ENCODE measurements around the gene BPHL. TPM values are rescaled to one million over a fixed set of nuclear protein-coding genes. Genes with fewer than 3 reads are reported as not detected.

Gene BPHL
- polyA plus RNA-seq, 2 of the 4 experiments (the other 2 are of a cell fraction): 16.5 to 25.5 TPM

DNA sequence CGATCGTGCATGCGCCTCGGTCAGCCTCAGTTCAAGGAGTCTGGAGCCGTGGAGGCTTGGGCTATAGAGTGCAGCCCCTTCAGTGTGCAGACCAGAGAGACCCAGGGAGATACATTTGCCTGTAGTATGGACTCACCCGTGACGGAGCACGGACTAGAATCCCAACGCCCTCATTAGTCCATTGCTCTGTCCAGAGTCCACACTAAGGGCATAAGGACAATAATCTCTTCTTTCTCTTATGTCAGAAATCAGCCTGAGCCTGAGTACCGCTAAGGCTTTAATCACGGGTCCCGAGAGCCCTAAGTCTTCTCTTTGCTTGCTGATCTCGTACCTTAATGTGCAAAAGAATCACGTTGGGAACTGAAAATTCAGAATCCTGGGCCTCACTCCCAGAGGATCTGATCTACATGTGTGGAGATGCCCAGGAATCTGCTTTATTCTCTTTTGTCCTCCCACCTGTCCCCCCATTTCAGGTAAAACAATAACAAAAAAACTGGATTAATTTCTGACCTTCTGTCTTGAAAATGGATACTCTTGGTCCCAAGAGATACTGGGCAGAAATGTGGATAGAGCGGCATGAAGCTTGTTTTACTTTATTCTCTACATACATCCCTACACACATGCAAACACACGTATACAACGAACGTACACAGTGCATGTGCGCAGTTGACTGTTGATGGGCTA is 671 bp downstream of the BPHL start:
- H3K27ac ChIP-seq: peak overlapping the region; percentile 95 to 96
- ChIA-PET POLR2A (interaction anchor here (0.6 to 1.5 kb wide), 5 partner anchors 11 to 112 kb away, joined by 3 to 6 read pairs (median 4); partner anchors contain the start of gene TUBB2A), CTCF (interaction anchor here (0.9 to 1.2 kb wide), 3 partner anchors 38 to 132 kb away, joined by 3 to 6 read pairs (median 5); partner anchors contain the start of genes RIPK1 and TUBB2A)
- DNase-seq (ENCODE audit: low read depth in 1 of 2, low spot score in 1 of 2) (peak; percentile 16 to 33), ATAC-seq (peak; percentile 70), FAIRE-seq (no peak)
- H3K4me2 ChIP-seq: peak overlapping the region; percentile 65
- no peaks in the 10 kb centered on the region for H3K9me3 ChIP-seq
- peak overlapping the region; percentile 71 for H3K4me3 ChIP-seq
- peaks cover 9% of the 10 kb centered on the region; the same call in 2 of the 3 replicates for H3K4me1 ChIP-seq
- WGBS (ENCODE audit: missing lambda C conversion rate): 37% methylated on average over 13 of the region's 19 CpGs
- TF ChIP-seq MAFK (IDR thresholded peaks at IDR 0.05; ENCODE audit: partially characterized antibody) (no peak), ZNF302 (CRISPR knock-in tag; IDR thresholded peaks at IDR 0.05) (no peak), NPAS2 (CRISPR knock-in tag; IDR thresholded peaks at IDR 0.05; ENCODE audit: borderline replicate concordance) (no peak), RCOR1 (IDR thresholded peaks at IDR 0.05; ENCODE audit: low read depth, low read length) (no peak), RFX5 (IDR thresholded peaks at IDR 0.05) (no peak), HOXB5 (CRISPR knock-in tag; IDR thresholded peaks at IDR 0.05) (no peak), HDAC2 (IDR thresholded peaks at IDR 0.05) (no peak), CHD2 (IDR thresholded peaks at IDR 0.05; ENCODE audit: low read length, partially characterized antibody) (no peak), E2F6 (IDR thresholded peaks at IDR 0.05; ENCODE audit: borderline replicate concordance, low read depth) (no peak), ZC3H11A (IDR thresholded peaks at IDR 0.05) (no peak)

DNA sequence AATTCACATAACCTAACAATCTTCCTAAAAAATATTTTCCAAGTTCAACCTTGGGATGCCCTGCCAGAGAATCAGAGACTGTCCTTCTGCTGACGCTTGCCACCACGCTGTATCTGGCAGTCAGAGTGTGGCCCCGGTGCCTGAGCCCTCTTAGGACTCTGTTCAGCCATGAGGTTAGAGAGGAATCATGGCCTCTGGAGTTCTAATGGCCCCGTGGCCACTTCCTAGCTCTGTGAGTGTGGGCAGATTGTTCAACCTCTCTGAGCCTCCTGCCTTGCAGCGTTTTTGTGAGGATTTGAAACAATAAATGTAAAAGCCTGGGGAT is 2.2 kb downstream of the BPHL start:
- peaks cover 9% of the 10 kb centered on the region; the same call in 2 of the 3 replicates for H3K4me1 ChIP-seq
- DNase-seq (ENCODE audit: low read depth in 1 of 2, low spot score in 1 of 2) (no peak), FAIRE-seq (no peak), ATAC-seq (no peak)
- WGBS (ENCODE audit: missing lambda C conversion rate): 87% methylated on average over 5 of the region's 5 CpGs
- H3K4me2 ChIP-seq: no peak overlapping the region
- H3K27ac ChIP-seq: no peak overlapping the region
- ChIA-PET POLR2A (no interaction called here), CTCF (no interaction called here)
- H3K9me3 ChIP-seq: no peaks in the 10 kb centered on the region
- TF ChIP-seq HDAC2 (IDR thresholded peaks at IDR 0.05) (no peak), EHMT2 (IDR thresholded peaks at IDR 0.05; ENCODE audit: low read depth) (no peak), FOSL2 (IDR thresholded peaks at IDR 0.05) (no peak), FOSL2 (CRISPR knock-in tag; IDR thresholded peaks at IDR 0.05) (no peak), ZFP36 (IDR thresholded peaks at IDR 0.05; ENCODE audit: borderline replicate concordance, partially characterized antibody) (no peak), KDM5A (IDR thresholded peaks at IDR 0.05) (no peak), RAD21 (conservative IDR thresholded peaks at IDR 0.05 in 1 of 2, IDR thresholded peaks at IDR 0.05 in 1 of 2) (no peak), CBX8 (IDR thresholded peaks at IDR 0.05) (no peak), SREBF2 (IDR thresholded peaks at IDR 0.05) (no peak), HMGXB4 (CRISPR knock-in tag; IDR thresholded peaks at IDR 0.05; ENCODE audit: borderline replicate concordance) (no peak), HOXA7 (CRISPR knock-in tag; IDR thresholded peaks at IDR 0.05) (no peak), NPAS2 (CRISPR knock-in tag; IDR thresholded peaks at IDR 0.05; ENCODE audit: borderline replicate concordance) (no peak), RCOR1 (IDR thresholded peaks at IDR 0.05; ENCODE audit: low read depth, low read length) (no peak), BCL3 (IDR thresholded peaks at IDR 0.05) (no peak)
- TF ChIP-seq, protein P1, sequence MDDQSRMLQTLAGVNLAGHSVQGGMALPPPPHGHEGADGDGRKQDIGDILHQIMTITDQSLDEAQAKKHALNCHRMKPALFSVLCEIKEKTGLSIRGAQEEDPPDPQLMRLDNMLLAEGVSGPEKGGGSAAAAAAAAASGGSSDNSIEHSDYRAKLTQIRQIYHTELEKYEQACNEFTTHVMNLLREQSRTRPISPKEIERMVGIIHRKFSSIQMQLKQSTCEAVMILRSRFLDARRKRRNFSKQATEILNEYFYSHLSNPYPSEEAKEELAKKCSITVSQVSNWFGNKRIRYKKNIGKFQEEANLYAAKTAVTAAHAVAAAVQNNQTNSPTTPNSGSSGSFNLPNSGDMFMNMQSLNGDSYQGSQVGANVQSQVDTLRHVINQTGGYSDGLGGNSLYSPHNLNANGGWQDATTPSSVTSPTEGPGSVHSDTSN (IDR thresholded peaks at IDR 0.05): no peak
- TF ChIP-seq, protein P2, sequence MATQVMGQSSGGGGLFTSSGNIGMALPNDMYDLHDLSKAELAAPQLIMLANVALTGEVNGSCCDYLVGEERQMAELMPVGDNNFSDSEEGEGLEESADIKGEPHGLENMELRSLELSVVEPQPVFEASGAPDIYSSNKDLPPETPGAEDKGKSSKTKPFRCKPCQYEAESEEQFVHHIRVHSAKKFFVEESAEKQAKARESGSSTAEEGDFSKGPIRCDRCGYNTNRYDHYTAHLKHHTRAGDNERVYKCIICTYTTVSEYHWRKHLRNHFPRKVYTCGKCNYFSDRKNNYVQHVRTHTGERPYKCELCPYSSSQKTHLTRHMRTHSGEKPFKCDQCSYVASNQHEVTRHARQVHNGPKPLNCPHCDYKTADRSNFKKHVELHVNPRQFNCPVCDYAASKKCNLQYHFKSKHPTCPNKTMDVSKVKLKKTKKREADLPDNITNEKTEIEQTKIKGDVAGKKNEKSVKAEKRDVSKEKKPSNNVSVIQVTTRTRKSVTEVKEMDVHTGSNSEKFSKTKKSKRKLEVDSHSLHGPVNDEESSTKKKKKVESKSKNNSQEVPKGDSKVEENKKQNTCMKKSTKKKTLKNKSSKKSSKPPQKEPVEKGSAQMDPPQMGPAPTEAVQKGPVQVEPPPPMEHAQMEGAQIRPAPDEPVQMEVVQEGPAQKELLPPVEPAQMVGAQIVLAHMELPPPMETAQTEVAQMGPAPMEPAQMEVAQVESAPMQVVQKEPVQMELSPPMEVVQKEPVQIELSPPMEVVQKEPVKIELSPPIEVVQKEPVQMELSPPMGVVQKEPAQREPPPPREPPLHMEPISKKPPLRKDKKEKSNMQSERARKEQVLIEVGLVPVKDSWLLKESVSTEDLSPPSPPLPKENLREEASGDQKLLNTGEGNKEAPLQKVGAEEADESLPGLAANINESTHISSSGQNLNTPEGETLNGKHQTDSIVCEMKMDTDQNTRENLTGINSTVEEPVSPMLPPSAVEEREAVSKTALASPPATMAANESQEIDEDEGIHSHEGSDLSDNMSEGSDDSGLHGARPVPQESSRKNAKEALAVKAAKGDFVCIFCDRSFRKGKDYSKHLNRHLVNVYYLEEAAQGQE (IDR thresholded peaks at IDR 0.05): no peak
- no peak overlapping the region for H3K4me3 ChIP-seq

All from A549 (cell line).